NT2/D1 (cell line): ENCODE results near the gene PVALB.

Source experiments
- YY1 ChIP-seq: IDR thresholded peaks from 2 replicates; pipeline ENCODE4 v1.6.1; 2011; ENCODE audit not compliant: insufficient read length, insufficient read depth
- ZNF274 ChIP-seq: IDR thresholded peaks from 2 replicates; pipeline ENCODE4 v1.6.1; 2011; ENCODE audit warnings: mild to moderate bottlenecking, low read depth, low read length

DNA sequence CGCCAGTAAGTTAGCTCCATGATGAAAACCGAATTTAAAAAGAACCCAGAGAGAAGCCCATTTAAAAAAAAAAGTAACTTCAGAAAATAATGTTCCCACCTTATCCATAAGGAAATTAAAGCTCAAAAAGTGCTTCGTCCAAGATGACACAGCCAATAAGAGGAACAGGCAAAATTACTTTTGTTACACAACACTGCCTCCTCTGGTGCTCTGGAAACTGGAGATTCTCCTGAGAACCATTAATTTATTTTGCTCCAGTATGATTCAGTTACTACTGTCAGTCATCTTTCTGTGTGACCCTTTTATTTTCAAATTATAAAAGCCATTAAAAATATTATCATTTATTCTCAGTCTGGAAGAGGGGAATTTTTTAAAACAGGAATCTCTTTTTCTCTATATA is 42.9 kb downstream of the PVALB start:
- TF ChIP-seq ZNF274, result no peak
- no peak for TF ChIP-seq YY1
